GM13976 (cell line): Measurements from ENCODE around the gene PPP2R3C.

Experiments
- DNase-seq: peaks from one replicate; pipeline ENCODE4 v3.0.0; 2012; ENCODE audit warnings: low spot score
- CTCF ChIP-seq: IDR thresholded peaks from 2 replicates; pipeline ENCODE4 v1.5.1; 2012; ENCODE audit warnings: borderline replicate concordance, mild to moderate bottlenecking; ENCODE audit not compliant: insufficient read depth; ENCODE audit errors: extremely low read depth, missing control alignments, control extremely low read depth
- in situ Hi-C: fragments of 300-500 bp; cut with MboI; formaldehyde crosslinking; loops from one replicate; pipeline ENCODE4 v1.12.0; 2022; ENCODE audit warnings: low sequenced_read_pairs, mixed read lengths, inconsistent platforms; ENCODE audit not compliant: unreplicated experiment

PPP2R3C gene

GRCh38 chr14:35121887-35122695 is at the start of gene PPP2R3C, which contains the start of gene PRORP:
TSS of gene PPP2R3C (minus strand) at chr14:35121990. CDS start at chr14:35121959, 31 bp downstream.
TSS of gene PRORP (plus strand) at chr14:35122552. CDS start at chr14:35123246, 694 bp downstream.
- in situ Hi-C loops: no loop called here
- peak; percentile 93 for DNase-seq
- no peak for TF ChIP-seq CTCF

- TF ChIP-seq CTCF: no peak
- in situ Hi-C loops: no loop called here
- no peak for DNase-seq
Observed at GRCh38 chr14:35167496-35167895, 45.7 kb upstream of the PPP2R3C start.

GRCh38 chr14:35164849-35165248 is 43.1 kb upstream of the PPP2R3C start:
- in situ Hi-C loops: no loop called here
- no peak for DNase-seq

GRCh38 chr14:35163384-35163783 is 41.6 kb upstream of the PPP2R3C start:
- TF ChIP-seq CTCF: no peak
- no peak for DNase-seq
- in situ Hi-C loops: no loop called here

More at GRCh38 chr14:35164849-35165248, 43.1 kb upstream of the PPP2R3C start:
- TF ChIP-seq CTCF: no peak

GRCh38 chr14:35161231-35161630 is 39.4 kb upstream of the PPP2R3C start:
- DNase-seq: no peak
- TF ChIP-seq CTCF: no peak
- in situ Hi-C loops: no loop called here

- in situ Hi-C loops: no loop called here
- no peak for DNase-seq
- TF ChIP-seq CTCF: no peak
Observed at GRCh38 chr14:35159742-35160409, 38.1 kb upstream of the PPP2R3C start.
